GM19463 (cell line): ENCODE results near the gene SPRN.
"Not testable (repeated sequence)": the region's sequence is repeated elsewhere in the genome, so short reads cannot be mapped to it uniquely, and the experiment has no call there.

Experiments used
- ATAC-seq: cut with Tn5 transposase; IDR thresholded peaks from one replicate; pipeline ENCODE4 v1.9.1; 2021; ENCODE audit warnings: mild to moderate bottlenecking, moderate library complexity; ENCODE audit not compliant: unreplicated experiment

SPRN gene, protein sequence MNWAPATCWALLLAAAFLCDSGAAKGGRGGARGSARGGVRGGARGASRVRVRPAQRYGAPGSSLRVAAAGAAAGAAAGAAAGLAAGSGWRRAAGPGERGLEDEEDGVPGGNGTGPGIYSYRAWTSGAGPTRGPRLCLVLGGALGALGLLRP

DNA sequence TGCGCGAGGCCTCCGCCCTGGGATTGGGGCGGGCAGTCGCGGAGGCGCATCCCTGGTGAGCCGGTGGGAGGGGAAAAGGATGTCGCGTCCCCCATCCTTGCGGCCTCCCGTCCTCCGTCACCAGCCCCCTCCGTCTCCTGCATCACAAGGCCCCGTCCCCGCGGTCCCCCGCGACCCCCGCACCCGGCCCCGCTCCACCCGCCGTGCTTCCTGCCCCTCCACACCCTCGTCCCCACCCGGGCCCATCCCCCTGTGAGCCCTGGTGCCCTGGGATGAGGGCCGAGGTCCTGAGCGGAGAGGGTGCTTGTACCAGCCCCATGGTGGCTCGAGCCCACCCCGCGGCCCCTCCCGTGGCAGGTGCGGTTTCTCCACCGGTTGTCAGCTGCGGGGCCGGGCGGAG is at the start of gene SPRN:
Gene SPRN, minus strand, starts transcription at position 25 of the 400 bp plus-strand sequence. CDS start 944 bp downstream, outside the sequence.
- not testable (repeated sequence) for ATAC-seq

DNA sequence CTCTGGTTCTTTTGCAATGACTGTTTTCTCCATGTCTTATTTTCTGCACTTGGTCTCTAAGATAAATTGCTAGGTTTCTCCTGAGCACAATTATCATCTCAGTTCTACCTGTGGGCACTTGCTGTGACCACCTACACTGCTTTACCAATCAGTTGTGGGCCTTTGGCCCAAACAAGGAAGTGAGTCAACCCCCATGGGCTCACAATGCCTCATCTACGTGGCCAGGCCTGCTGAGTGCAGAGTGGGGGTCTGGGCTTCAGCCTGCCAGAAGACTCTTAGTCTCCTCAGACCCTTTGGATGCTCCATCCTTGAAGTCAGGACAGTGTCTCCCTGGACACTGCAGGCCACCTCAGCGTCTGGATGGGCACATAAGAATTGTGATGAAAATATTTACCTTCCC is 49.6 kb upstream of the SPRN start:
- no peak for ATAC-seq

DNA sequence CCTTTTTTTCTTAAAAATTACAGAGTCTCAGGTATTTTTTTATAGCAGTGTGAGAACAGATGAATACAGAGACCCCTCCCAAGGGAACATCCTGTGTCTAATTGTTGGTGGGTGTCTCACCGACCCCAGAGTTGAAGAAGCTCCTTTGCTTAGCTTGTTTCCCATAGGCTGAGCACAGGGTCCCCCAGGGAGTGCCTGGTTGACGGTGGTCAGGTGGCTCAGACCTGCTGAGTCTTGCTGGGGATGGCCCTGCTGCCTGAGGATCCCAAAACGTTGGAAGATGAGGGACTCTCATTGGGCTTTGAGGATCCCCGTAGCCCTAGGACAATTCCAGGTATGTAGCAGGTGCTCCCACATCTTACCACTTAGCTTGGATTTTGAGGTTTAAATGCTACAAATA is 48.8 kb upstream of the SPRN start:
- ATAC-seq, result no peak

DNA sequence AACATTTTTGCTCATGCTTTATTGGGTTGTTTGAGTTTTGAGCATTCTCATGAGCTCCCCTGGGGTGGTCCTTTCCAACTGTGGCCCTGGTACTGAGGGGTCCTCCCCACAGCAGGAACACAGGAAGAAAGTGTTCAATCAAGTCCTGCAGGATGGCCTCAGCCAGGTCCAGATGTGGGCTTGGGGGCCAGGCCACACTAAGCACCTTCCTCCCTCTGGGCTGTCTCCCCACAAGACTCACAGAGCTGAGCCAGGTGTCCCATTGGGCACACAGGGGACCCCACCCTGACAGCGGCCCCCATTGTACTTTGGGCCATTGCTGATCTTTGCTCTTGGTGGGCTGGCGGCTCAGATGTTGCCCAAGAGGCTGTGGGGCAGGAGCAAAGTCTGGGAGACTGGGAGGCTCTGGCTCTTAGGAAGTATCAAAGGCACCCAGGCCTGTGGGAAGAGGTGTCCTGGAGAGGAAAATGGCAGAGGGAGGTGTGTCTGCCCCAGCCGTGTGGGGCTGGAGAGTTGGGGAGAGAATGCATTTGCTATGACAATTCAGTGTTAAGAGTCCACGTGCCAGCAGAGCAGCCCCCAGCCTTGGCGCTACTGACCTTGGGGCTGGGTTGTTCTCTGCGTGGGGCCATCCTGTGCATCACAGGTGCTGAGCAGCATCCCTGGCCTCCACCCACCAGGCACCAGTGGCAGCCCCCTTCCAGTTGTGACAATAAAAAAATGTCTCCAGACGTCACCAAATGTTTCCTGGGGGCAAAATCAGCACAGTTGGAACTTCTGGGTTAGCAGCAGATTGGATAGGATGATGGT is 47.1 kb upstream of the SPRN start:
- ATAC-seq, result no peak

DNA sequence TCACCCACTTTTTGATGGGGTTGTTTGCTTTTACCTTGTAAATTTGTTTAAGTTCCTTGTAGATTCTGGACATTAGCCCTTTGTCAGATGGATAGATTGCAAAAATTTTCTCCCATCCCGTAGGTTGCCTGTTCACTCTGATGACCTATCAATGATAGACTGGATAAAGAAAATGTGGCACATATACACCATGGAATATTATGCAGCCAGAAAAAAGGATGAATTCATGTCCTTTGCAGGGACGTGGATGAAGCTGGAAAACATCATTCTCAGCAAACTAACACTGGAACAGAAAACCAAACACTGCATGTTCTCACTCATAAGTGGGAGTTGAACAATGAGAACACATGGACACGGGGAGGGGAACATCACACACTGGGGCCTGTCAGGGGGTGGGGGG is 44.8 kb upstream of the SPRN start:
- ATAC-seq, result not testable (repeated sequence)

DNA sequence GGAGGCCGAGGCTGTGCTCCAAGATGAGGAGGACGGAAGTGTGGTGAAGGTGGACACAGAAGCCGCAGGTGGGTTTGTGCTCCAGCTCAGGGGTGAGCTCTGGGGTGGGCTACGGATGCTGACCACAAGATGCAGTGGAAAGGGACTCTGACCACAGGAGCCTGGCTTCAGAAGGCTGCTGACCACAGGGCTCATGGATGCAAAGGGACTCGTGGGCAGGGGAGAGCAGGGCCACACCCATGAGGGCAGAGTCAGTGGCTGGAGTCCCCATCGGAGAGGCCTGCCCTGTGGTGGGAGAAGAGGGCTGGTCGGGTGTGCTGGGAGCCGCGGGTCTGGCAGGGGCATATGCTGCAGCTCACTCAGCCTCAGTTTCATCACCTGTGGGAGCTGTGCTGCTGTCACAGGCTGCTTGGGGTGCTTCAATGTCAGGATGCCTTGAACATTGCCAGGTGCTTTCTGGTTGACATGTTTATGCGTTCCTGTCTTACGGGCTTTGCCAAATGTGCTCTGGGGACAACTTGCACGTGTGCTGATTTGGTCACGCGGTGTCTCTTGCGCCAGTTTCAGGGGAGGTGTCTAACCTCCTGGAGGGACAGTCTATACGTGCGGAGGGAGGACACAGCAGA is 43.0 kb upstream of the SPRN start:
- no peak for ATAC-seq

DNA sequence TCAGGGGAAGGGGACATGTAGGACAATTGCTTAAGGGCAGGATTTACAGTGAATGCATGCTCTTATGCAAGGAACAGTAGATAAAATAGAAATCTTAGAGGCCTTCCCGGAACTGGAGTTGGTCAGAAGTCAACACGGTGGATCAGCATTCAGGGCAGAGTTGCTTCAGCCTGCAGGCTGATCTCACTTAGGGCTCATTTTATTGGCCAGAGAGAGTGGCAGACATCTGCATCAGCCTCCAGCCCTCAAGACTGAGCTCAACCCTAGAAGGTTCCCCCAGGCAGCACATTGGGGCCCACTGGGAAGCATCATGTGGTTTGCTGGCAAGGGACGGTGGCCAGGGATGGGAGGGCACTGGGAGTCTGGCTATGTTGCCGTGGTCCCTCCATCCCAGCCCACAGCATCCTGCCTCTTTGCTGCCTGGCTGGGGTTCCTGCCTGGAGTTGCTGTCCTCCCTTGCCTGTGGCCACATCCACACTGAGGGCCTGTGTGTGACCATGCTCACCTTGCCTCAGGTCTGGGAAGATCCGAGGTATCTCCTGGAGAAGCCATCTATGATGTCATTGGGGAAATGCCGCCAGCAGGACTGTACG is 42.4 kb upstream of the SPRN start:
- ATAC-seq, result no peak

DNA sequence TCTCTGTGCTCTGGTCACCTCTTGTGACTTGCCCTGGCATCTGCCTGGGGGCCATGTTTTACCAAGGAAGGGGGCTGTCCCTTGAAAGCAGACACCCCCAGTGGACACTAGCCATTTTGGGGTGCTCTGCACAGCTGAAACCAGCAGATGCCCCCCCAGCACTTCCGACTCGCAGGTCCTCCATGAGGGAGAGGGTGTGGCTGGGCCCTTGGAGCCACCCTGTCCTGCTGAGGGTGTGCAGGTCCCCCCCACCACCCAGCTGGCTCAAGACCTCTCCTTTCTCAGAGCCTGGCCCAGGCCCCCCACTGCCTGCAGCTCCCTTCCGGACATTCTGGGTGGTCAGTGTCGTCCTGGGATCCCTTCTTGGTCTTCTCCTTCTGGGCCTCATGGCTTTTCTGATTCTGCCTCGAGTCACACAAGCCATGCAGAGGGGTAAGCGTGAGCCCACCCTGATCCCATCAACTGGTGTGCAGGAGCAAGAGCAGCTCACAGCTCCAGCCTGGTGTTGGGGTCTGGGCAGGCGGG is 41.6 kb upstream of the SPRN start:
- no peak for ATAC-seq

DNA sequence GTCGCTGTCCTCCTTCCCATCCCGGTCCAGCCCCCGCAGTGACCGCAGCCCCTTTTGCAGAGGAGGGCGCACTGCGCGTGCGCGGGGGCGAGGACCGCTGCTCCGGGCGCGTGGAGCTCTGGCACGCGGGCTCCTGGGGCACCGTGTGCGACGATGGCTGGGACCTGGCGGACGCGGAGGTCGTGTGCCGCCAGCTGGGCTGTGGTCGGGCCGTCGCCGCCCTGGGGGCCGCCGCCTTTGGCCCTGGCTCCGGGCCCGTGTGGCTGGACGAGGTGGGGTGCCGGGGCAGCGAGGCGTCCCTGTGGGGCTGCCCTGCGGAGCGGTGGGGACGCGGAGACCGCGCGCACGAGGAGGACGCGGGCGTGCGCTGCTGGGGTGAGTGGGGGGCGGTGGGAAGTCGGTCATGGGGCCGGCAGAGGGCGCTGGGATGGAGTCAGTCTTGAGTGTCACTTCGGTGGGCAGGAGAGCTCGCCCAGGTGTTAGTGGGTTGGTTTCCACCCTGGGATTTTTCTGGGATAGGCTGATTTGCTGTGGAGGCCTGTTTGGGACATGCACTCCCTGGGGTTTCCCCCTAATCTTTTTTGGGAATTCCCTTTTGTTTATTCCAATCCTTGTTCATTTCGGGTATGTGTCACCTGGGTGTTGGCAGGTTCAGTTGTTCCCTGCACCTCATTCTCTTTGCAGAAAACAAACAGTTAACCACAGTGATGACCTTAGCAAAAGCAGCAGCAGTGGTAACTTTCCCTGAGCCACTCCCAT is 40.9 kb upstream of the SPRN start:
- no peak for ATAC-seq

DNA sequence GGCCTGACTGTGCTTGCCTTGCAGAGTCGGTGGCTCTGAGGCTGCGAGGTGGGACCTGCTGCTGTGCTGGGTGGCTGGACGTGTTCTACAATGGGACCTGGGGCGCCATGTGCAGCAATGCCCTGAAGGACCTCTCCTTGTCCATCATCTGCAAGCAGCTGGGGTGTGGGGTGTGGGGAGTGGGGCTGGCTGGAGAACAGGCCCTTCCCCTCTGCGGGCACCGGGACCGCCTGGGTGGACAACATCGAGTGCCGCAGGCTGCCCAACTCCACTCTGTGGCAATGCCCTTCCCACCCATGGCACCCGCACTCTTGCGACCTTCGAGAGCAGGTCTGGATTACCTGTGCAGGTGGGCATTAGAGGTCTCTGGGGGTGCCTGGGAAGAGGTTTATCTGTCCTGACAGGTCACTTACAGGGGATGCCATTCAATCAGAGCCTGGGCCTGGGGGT is 40.2 kb upstream of the SPRN start:
- no peak for ATAC-seq

DNA sequence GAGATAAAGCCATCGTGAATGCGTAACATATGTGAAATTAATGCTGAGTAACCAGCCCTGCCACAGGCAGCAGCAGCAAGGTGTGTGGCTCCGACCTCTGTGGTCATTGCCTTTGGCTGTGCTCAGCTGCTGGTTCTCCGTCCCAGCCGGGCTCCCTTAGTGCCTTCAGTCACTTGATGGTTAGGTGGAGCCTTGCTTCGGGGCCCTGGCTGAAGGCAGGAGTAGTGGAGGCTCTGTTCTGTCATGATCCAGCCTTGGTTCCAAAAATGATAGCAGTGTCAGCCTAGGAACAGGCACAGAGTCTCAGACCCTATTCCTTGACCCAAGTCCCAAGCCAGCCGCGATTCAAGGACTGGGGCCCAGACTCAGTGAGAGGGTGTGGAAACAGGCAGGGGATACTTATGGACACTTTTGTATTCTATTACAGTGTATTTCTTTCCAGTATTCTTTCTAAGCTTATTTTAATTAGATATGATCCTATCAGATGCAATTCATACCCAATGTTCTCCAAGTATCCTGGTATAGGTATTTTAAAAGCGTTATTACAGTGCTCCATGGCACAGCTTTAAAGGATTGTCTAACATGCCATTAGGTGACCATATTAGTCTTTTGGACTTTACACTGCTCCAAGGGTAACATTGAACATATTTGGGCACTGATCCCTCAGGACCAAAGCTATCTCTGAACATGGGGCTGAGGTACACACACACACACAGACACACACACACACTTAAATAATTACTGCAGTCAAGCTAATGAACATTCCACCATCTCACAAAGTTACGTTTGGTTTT is 38.3 kb upstream of the SPRN start:
- ATAC-seq, result no peak

DNA sequence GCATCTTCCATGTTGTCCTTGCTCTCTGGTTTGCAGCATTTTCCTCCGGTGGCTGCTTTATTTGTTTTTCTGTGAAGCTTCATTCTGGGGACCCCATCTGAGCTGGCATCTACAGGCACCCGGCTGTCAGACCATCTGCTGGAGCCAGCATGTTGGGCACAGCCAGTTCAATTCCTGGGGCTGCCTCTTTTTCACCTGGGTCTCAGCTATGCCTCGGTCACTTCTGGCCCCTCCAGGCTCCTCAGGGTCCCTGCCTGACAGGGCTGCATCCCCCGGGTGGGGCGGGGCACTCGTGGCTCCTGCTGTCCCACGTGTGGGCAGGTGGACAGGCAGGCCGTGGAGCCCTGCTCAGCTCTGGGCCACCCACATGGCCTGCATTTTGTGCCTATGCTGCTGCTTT is 37.4 kb upstream of the SPRN start:
- no peak for ATAC-seq

DNA sequence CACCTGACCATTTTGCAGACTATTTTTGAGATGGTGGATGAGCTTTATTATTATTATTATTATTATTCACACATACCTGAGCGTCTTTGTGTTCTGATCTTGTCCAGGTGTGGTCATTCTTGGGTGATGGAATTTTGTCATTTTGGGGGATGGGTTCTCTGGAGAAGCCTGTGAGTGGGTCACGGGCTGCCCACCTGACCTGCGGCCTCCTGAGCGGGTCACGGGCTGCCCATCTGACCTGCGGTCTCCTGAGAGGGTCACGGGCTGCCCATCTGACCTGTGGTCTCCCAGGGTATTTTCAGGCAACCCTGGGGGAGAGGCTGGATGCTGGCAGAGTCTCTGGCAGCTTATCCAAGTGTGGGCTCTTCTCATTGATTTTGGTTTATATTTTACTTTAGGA is 36.6 kb upstream of the SPRN start:
- ATAC-seq, result no peak

DNA sequence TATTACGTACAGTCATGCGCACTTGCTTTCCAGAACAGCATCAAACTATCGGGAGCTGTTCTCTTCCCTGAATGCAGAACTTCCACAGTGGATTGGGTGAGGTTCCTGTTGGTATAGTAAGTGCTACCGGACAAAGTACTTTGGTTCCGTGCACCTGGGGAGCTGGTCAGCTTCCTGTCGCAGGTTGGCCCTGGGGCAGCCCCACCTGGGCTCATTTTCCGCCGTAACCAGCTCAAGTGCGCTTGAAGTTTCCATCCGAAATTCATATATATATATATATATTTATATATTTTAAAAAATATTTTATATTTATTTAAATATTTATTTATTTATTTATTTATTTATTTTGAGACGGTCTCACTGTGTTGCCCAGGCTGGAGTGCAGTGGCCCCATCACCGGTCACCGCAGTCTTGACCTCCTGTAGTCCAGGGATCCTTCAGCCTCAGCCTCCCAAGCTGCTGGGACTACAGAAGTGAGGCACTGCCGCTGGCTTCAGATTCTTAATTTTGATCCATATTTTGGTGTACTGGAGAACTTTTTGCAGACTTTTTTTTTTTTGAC is 35.9 kb upstream of the SPRN start:
- no peak for ATAC-seq

DNA sequence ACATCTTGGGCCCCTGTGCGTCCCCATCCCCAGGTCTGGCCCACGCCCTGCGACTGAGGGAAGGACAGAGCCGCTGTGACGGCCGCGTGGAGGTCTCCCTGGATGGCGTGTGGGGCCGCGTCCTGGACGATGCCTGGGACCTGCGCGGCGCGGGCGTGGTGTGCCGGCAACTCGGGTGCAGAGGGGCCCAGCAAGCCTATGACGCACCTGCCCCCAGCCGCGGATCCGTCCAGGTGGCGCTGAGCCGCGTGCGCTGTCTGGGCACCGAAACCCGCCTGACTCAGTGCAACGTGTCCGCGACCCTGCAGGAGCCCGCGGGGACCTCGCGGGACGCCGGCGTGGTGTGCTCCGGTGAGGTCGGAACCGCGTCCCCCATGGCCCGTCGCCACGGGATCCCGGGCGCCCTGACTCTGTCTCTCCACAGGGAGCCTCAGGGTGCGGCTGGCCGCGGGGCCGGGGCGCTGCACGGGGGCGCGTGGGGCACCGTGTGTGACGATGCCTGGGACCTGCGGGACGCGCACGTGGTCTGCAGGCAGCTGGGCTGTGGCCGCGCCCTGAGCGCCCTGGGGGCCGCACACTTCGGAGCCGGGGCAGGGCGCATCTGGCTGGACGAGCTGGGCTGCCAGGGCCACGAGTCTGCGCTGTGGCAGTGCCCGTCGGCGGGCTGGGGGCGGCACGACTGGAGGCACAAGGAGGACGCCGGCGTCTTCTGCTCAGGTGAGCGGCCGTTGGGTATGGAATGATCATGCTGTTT is 35.2 kb upstream of the SPRN start:
- ATAC-seq, result no peak

DNA sequence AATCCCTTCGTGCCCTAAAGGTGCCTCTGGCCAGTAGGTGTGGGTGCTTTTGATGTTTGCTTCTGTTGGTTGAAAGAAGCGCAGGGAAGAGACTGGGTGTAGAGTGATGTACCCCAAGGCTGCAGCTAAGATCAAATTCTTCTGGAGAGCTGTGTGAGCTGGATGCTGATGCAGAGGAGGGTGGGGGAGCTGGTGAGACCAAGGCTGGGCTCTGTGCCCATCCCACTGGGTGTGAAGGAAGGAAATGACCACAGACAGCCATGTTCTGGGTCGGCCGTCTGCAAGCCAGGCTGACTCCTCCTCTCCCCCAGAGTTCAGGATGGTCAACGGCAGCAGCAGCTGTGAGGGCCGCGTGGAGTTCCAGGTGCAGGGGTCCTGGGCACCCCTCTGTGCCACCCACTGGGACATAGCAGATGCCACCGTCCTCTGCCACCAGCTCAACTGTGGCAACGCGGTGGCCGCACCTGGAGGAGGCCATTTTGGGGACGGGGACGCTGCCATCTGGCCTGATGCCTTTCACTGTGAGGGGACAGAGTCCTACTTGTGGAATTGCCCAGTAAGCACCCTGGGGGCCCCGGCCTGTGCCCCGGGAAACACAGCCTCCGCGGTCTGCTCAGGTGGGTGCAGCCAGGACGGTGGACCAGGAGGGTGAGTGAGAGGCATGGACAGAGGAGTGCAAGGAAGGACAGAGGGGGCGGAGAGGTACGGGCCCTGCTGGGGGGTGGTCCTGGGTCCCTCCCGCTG is 34.5 kb upstream of the SPRN start:
- ATAC-seq, result no peak

DNA sequence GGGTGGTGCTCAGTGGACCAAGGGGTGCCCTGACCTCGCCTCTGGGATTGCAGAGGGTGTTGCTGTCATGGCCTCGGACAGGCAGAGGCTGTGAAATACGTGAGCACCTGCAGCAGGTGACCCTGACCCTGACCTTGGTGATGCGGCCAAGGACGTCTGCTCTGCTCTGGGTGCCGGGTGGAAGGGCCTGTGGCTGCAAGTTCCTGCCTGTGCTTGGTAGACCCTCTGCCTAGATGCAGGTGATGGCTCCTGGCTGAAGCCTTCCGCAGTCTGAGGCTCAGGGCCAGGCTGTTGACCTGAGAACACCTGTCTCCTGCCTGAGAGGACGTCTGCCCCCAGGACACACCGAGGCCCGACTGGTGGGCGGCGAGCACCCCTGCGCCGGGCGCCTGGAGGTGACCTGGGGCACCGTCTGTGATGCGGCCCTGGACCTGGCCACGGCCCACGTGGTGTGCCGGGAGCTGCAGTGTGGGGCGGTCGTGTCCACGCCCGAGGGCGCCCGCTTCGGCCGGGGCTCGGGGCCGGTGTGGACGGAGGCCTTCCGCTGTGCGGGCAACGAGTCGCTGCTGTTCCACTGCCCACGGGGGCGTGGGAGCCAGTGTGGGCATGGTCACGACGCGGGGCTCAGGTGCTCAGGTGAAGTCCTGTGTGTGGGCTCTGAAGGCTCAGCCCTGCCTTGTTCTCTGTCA is 33.7 kb upstream of the SPRN start:
- ATAC-seq, result no peak
